ENCODE measurements around the gene PA2G4.
A peak's percentile ranks its signal among the peaks of the same experiment; 100 is the strongest.

PA2G4 gene

GRCh38 chr12:56082382-56082781 lies 22.0 kb upstream of the PA2G4 start:
- ChIA-PET POLR2A (interaction anchor here (0.7 kb wide), 1 partner anchor 23 kb away, joined by 3 read pairs; no protein-coding TSS in a partner anchor), CTCF (interaction anchor here (1.4 to 1.9 kb wide), 3 partner anchors 9 to 142 kb away, joined by 3 to 10 read pairs (median 3); no protein-coding TSS in a partner anchor)
- TF ChIP-seq, protein P1, sequence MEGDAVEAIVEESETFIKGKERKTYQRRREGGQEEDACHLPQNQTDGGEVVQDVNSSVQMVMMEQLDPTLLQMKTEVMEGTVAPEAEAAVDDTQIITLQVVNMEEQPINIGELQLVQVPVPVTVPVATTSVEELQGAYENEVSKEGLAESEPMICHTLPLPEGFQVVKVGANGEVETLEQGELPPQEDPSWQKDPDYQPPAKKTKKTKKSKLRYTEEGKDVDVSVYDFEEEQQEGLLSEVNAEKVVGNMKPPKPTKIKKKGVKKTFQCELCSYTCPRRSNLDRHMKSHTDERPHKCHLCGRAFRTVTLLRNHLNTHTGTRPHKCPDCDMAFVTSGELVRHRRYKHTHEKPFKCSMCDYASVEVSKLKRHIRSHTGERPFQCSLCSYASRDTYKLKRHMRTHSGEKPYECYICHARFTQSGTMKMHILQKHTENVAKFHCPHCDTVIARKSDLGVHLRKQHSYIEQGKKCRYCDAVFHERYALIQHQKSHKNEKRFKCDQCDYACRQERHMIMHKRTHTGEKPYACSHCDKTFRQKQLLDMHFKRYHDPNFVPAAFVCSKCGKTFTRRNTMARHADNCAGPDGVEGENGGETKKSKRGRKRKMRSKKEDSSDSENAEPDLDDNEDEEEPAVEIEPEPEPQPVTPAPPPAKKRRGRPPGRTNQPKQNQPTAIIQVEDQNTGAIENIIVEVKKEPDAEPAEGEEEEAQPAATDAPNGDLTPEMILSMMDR (IDR thresholded peaks at IDR 0.05; ENCODE audit: control extremely low read depth, extremely low read depth, low read depth, missing control alignments) = no peak
- no peak for DNase-seq (ENCODE audit: extremely low spot score)

DNA sequence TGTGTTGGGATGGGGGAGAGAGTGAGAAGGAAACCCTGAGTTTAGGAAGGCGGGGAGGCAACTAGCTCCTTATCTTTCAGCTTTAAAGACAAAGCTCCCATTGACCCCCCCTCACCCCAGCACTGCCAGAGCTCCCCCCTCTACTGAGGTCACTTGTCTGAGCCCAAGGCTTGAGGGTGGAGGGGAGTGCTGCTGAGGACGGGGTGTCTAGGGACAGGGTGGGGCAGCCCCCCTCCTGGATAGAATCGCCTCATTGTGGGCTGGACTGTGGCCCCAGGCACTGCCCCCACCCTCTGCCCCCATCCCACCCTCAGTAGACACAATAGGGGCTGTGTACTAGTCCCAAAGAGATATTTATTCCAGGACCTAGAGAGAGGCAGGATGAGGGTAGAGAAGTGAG lies 21.4 kb upstream of the PA2G4 start:
- DNase-seq (ENCODE audit: extremely low spot score) = no peak
- TF ChIP-seq, protein P1 (IDR thresholded peaks at IDR 0.05; ENCODE audit: control extremely low read depth, extremely low read depth, low read depth, missing control alignments) = no peak
- CTCF ChIA-PET = interaction anchor here (1.6 kb wide), 1 partner anchor 142 kb away, joined by 3 read pairs; no protein-coding TSS in a partner anchor
- POLR2A ChIA-PET = no interaction called here

GRCh38 chr12:56084958-56085543 lies 19.3 kb upstream of the PA2G4 start:
- CTCF ChIA-PET = interaction anchor here (0.8 to 1.4 kb wide), 10 partner anchors 8 to 78 kb away, joined by 3 to 5 read pairs (median 3); no protein-coding TSS in a partner anchor
- no peak for DNase-seq (ENCODE audit: extremely low spot score)
- POLR2A ChIA-PET = interaction anchor here (0.6 kb wide), 1 partner anchor 91 kb away, joined by 6 read pairs; no protein-coding TSS in a partner anchor

GRCh38 chr12:56086096-56086495 lies 18.3 kb upstream of the PA2G4 start:
- POLR2A ChIA-PET = no interaction called here

More at GRCh38 chr12:56084958-56085543, 19.3 kb upstream of the PA2G4 start:
- TF ChIP-seq, protein P1 (IDR thresholded peaks at IDR 0.05; ENCODE audit: control extremely low read depth, extremely low read depth, low read depth, missing control alignments) = peak; percentile 25

DNA sequence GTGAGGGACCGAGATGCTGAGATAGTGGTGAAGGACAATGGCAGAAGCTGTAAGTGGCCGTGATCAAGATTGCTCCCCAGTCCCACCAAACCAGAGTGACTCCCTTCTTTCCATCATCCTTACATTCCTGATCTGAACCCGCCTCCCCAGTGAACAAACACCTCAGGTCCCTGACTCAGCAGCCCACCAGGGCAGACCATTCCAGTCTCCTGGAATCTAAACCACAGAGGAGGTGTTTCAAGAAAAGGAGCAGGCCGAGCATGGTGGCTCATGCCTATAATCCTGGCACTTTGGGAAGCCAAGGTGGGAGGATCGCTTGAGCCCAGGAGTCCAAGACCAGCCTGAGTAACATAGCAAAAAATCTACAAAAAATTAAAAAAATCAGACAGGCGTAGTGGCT lies 17.8 kb upstream of the PA2G4 start:
- CTCF ChIA-PET = no interaction called here
- DNase-seq (ENCODE audit: extremely low spot score) = no peak
- POLR2A ChIA-PET = no interaction called here
- TF ChIP-seq, protein P1 (IDR thresholded peaks at IDR 0.05; ENCODE audit: control extremely low read depth, extremely low read depth, low read depth, missing control alignments) = no peak

More at GRCh38 chr12:56086096-56086495, 18.3 kb upstream of the PA2G4 start:
- TF ChIP-seq, protein P1 (IDR thresholded peaks at IDR 0.05; ENCODE audit: control extremely low read depth, extremely low read depth, low read depth, missing control alignments) = no peak
- CTCF ChIA-PET = interaction anchor here (0.8 to 1.4 kb wide), 8 partner anchors 9 to 79 kb away, joined by 3 to 5 read pairs (median 3); no protein-coding TSS in a partner anchor
- no peak for DNase-seq (ENCODE audit: extremely low spot score)

DNA sequence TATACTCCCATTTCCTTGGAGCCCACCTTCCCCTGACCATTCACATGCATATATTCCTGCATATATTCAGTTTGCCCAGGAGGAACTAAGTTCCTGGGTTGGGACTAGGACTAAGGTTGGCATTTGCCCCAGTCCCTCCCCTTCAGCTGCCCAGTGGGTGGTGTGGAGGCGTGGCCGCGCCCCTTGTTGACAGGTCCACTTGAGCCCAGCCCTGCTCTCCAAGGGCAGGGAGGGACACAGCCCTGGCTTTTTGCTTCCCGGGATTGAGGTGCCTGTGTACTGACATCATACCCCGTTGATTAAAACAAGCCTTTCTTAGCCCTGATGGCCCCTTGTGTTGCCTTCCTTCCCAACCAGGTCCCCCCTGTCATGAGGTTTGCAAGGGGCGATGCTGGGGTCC lies 17.1 kb upstream of the PA2G4 start:
- ChIA-PET POLR2A (no interaction called here), CTCF (no interaction called here)
- TF ChIP-seq, protein P1 (IDR thresholded peaks at IDR 0.05; ENCODE audit: control extremely low read depth, extremely low read depth, low read depth, missing control alignments) = no peak
- DNase-seq (ENCODE audit: extremely low spot score) = no peak
